Measurements from ENCODE around the gene CHCHD4.

DNA sequence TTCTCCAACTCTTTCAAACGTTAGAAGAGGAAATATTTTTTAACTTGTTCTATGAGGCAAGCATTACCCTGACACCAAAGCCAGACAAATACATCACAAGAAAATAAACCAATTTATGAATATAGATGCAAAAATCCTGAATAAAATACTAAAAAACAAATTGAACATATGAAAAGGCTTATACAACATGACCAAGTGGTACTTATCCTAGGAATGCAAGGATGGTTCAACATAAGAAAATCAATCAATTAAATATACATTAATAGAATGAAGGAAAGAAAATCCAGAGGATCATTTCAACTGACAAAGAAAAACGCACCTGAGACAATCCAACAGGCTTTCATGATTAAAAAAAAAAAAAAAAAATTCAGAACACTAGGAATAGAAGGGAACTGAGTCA lies 36.6 kb upstream of the CHCHD4 start:
- TF ChIP-seq CTCF (IDR thresholded peaks at IDR 0.05; ENCODE audit: insufficient read depth, low read length, poor library complexity, severe bottlenecking) (no peak), EZH2phosphoT487 (conservative IDR thresholded peaks at IDR 0.05; ENCODE audit: low read length) (no peak)
